Tongue (tissue), 2 donors: ENCODE measurements around the gene SLC37A4. TPM values are rescaled to one million over a fixed set of nuclear protein-coding genes. Genes with fewer than 3 reads are reported as not detected.
A peak's percentile ranks its signal among the peaks of the same experiment; 100 is the strongest.
"Not testable (repeated sequence)": the region's sequence is repeated elsewhere in the genome, so short reads cannot be mapped to it uniquely, and the experiment has no call there.

Source experiments
- DNase-seq: peaks from one replicate; pipeline ENCODE4 v3.0.0-alpha.2; 2015
- total RNA-seq: library from RNA; depleted of rRNA; stranded (reverse); fragments of >200 nt; gene quantifications from one replicate; pipeline ENCODE4 v1.2.3, GENCODE V29; 2014

The SLC37A4 gene
- total RNA-seq, 1 donor from 2014 or later: 8.8 TPM

DNA sequence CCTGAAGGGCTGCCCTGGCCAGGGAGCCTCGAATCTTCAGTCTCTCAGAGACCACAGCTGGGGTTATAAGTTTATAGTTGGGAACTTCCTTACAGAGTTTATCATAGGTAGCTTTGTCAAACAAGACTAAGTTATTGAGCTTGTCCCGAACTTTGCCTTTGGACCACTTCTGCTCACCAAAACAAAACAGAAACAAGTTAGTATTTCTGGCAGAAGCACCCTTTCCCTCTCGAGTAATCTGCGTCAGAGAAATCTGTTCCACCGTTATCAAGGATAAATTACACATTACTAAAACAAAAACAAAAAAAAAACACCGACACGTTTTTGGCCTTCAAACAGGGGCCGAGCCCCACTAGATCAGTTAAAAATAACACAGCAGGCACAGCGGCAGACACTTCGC lies 13.3 kb downstream of the SLC37A4 start:
- not testable (repeated sequence) for DNase-seq

DNA sequence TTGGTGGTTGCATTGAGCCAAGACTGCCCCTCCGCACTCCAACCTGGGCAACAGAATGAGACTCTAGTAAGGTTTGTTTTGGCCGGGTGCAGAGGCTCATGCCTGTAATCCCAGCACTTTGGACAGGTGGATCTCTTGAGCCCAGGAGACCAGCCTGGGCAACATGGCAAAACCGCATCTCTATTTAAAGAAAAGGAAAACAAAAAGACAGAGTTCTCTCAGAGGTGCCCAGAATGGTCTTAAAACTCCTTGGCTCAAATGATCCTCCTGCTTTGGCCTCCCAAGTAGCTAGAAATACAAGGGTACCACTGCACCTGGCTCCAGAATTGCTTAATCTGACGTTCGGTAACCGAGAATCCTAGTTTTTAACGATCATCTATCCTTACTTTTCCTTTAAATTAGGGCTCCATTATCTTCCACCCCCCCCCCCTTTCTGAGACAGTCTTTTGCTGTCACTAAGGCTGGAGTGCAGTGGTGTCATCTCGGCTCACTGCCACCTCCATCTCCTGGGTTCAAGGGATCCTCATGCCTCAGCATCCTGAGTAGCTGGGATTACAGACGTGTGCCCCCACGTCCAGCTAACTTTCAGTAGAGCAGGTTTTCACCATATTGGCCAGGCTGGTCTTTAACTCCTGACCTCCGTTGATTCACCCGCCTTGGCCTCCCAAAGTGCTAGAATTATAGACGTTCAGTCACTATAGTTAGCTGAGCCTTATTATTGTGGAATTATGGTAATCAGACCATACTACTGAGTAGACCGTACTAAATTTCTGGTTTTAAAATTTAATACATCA lies 14.3 kb downstream of the SLC37A4 start:
- DNase-seq: no peak

DNA sequence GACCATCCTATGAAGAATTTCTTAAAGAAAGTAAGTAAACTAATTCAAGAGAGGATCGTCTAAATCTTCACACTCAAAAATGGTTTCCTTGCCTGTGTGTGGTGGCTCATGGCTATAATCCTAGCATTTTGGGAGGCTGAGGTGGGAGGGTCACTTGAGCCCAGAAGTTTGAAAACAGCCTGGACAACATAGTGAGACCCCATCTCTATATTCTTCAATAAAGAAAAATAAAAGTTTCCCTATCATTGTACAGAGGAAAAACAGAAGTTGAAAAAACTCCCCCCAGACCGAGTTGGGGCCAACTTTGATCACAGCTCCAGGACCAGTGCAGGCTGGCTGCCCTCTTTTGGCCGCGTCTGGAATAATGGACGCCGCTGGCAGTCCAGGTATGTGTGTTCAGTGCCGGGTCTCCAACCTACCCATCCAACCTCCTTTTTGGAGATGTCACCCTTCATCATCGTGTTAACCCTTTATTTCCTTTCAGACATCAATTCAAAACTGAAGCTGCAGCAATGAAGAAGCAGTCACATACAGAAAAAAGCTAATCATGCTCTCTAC lies 15.5 kb downstream of the SLC37A4 start:
- DNase-seq: no peak

DNA sequence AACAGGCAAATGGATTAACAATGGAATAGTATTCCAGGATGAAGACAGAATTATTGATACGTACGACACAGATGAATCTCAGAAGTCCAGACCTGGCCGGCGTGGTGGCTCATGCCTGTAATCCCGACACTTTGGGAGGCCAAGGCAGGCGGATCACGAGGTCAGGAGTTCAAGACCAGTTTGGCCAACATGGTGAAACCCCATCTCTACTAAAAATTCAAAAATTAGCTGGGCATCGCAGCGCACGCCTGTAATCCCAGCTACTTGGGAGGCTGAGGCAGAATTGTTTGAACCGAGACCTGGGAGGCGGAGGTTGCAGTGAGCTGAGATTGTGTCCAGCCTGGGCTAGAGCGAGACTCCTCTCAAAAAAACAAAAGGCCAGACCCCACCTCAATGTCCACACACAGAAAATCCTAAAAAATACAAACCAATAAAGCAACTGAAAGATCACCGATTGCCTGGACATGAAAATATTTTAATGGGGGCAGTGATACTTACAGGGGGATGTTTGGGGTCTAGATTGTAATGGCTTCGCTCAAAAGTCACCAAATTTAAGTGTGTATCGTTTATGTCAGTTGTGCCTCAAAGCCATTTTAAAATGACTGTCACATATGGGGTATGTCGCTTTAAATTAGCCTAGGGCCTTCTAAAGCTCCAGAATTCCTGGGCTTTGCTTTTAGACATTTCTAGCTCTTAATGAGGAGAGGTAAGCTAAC lies 16.3 kb downstream of the SLC37A4 start:
- DNase-seq: no peak

DNA sequence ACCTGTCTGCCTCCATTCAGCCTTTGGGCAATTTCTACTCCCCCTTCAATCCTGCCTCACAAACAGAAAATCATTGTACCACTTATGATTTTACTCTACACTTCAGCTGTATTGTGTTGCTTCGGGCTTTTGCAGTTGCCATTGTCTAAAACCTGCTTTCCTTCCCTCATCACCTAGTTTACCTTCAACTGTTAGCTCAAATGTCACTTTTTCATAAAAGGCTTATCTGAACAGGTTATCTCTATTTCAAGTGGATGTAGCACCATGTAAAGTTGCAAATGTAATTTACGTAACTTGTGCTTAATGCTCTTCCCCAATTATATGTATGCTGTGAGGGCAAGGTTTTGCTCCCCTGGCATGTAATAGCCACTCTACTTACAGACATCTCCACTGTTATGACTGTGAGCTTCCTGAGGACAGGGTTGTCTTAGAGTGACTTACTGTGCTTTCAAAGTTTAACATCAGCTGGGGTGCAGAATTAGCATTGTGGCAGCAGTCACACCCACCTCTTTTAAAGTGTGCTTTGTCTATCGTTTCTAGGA lies 18.0 kb downstream of the SLC37A4 start:
- DNase-seq: no peak

DNA sequence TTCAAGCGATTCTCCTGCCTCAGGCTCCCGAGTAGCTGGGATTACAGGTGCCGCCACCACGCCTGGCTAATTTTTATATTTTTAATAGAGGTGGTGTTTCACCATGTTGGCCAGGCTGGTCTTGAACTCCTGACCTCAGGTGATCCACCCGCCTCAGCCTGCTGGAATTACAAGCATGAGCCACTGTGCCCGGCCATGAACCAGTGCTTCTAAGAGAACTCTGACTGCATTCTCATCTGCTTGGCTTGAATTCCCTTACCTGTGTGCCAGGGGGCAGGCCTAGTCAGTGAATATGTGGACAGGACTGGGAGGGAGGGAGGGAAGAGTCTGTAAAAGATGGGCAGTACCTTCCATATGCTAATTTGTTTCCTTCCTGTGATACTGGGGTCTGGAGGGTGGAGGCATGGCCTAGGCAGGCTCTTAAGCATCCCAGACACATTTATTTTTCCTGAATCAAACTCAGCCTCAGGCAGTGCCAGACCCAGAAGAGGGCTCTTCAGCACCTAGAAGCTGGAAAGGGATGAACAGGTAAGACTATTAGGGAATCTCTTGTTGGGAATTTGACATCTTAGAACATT lies 19.1 kb downstream of the SLC37A4 start:
- no peak for DNase-seq

DNA sequence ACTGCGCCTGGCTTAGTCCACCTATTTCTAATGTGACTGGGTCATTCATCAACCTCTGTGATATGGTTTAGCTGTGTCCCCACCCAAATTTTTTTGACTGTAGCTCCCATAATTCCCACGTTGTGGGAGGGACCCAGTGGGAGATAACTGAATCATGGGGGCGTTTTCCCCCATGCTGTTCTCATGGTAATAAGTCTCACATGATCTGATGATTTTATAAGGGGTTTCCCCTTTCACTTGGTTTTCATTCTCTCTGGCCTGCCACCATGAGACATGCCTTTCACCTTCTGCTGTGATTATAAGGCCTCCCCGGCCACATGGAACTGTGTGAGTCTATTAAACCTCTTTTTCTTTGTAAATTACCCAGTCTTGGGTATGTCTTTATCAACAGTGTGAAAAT lies 24.0 kb downstream of the SLC37A4 start:
- no peak for DNase-seq

DNA sequence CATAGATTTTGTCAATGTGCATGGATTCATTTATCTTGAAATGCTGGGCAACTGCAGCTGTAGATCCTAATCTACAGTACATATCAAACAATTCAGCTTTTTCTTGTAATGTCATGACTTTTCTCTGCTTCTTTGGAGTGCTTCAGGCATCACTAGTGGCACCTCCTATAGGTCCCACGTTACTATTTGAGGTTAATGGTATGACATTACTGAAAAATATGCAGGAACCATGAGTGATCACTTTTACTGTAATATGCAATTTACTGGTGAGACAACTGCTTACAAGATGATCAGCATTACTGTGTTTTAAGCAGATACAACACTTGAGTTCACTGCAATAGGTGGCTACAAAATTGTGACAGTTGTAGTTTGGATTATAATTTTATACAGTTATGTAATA lies 29.8 kb downstream of the SLC37A4 start:
- no peak for DNase-seq

DNA sequence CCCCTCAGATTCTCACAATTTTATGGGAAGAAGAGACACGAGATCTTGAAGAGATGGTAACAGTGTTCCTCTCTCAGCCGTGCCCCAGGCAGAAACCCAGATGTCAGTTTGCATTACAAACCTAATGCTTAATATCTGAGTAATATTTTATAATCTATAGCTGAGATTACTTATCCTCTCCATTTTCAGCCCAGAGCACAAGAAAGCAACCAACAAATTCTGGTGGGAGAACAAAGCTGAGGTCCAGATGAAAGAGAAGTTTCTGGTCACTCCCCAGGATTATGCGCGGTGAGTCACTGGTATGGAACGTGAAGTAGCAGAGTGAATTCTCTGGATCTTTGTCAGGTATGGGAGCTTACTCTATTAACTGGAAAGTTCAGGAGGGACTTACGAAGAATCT lies 31.9 kb downstream of the SLC37A4 start:
- DNase-seq: no peak

DNA sequence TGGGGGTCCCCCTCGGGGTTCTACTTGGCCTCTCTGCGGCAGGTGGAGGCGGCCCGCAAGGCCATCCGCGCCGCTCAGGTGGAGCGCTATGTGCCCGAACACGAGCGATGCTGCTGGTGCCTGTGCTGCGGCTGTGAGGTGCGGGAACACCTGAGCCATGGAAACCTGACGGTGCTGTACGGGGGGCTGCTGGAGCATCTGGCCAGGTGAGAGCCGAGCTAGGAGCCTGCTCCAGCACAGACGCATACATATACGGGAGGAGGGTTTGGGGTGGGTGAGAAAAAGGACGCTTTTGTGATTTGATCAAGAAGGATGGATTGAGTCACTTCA lies 32.3 kb downstream of the SLC37A4 start:
- no peak for DNase-seq

DNA sequence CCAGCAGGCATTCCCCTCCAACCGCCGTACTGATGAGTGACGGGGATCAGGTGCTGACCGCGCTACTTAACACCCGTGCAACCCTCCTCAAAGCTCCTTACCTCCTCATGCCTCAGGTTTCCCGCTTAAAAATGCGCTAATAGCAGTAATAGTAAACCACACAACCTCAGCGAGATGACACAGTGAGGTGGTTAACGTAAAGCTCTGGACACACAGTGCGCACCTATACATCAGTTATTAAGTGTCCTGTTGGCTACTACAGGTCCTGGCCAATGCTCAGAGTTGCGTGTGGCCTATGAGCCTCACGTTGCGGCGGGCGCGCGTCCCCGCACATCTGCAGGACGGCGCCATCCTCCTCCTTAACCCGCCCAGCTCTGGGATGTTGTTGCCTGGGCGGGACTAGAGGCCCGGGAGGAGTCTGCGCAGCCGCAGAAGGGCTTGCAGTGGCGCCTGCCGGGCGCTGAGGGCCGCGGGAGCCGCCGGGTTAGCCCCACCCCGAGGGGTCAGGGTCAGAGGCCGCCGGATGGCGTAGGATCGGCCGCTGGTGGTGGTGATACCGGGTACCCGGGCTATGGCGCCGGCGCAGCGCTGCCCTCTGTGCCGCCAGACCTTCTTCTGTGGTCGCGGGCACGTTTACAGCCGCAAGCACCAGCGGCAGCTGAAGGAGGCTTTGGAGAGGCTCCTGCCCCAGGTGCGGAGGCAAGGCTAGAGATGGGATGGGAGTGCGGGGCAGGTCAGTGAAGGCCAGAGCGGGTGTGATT lies 32.9 kb downstream of the SLC37A4 start, which contains the start of gene CENATAC:
CENATAC (plus strand) TSS at position 512 of the 761 bp plus-strand sequence; CDS start at position 572, 60 bp downstream.
- peak; percentile 97 for DNase-seq

DNA sequence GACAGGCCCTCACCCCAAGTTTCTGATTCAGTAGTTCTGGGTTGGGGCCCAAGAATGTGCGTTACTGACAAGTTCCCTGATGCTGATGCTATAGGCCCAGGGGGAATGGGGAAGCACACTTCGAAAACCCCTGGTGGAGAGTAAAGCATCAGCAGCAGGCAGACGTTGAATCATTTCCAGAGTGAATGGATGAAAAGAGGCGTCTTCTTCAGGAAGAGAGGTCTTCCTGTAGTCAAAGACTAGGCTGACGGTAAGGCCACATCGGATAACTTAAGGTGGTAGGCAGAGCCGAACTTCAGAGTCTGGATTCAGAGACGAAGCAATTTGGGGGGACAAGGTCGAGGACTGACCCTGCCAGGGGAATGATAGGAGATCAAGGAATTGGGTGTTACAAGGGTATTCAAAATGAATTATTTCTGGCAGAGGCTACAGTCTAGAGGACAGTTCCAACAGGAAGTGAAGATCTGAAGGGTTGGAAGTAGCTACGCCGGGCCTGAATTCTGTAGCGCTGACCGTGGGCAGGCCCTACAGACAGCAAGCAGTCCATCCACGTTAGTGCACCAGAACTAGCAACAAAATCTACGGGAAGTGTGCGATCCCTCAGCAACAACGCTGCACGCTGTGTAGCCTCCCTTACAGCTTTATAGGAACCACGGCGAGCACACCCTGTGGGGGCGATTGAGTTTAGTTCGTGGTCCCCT lies 33.6 kb downstream of the SLC37A4 start:
- no peak for DNase-seq

DNA sequence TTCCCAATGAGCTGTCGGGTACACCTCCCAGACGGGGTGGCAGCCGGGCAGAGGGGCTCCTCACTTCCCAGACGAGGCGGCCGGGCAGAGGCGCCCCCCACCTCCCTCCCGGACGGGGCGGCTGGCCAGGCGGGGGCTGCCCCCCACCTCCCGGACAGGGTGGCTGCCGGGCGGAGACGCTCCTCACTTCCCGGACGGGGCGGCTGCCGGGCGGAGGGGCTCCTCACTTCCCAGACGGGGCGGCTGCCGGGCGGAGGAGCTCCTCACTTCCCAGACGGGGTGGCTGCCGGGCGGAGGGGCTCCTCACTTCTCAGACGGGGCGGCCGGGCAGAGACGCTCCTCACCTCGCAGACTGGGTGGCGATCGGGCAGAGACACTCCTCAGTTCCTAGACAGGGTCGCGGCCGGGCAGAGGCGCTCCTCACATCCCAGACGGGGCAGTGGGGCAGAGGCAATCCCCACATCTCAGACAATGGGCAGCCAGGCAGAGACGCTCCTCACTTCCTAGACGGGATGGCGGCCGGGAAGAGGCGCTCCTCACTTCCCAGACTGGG lies 39.1 kb downstream of the SLC37A4 start:
- not testable (repeated sequence) for DNase-seq

DNA sequence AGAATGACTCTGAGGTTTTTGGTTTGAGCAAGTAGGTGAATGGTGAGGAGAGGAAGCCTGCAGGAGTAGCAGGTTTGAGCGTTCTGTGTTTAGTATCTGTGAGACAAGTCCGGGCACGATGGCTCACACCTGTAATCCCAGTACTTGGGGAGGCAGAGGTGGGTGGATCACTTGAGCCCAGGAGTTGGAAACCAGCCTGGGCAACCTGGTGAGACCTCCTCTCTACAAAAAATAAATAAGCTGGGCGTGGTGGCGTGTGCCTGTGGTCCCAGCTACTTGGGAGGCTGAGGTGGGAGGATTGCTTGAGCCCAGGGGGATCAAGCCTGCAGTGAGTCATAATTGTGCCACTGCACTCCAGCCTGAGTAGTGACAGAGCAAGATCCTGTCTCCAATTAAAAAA lies 42.4 kb downstream of the SLC37A4 start:
- DNase-seq: no peak

DNA sequence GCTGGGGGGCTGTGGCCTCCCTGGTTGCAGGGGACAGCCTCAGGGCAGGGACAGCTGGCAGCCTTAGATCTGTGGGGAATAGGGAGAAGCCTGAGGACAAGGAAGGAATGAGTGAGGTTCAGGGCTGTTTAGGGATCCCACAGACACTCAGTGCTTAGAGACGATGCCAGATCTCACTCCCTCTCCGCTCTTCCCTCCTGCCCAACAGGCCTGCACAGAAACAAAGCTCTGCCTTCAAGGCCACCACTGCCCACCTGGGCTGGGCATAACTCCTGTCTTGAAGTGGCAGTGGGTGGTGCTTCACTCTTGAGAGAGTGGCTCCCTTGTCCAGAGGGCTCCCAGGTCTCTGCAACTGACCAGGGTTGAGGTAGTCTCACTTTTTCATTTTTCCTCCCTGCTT lies 45.9 kb downstream of the SLC37A4 start:
- no peak for DNase-seq

DNA sequence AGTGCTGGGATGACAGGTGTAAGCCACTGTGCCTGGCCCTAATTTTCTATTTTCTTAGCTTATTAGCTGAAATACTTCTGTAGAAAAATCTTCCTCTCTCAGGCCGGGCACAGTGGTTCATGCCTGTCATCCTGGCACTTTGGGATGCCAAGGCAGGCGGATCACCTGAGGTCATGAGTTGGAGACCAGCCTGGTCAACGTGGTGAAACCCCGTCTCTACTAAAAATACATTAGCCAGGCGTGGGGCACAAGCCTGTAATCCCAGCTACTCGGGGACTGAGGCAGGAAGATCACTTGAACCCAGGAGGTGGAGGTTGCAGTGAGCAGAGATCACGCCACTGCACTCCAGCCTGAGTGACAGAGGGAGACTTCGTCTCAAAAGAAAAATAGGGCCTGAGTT lies 46.3 kb downstream of the SLC37A4 start:
- not testable (repeated sequence) for DNase-seq

DNA sequence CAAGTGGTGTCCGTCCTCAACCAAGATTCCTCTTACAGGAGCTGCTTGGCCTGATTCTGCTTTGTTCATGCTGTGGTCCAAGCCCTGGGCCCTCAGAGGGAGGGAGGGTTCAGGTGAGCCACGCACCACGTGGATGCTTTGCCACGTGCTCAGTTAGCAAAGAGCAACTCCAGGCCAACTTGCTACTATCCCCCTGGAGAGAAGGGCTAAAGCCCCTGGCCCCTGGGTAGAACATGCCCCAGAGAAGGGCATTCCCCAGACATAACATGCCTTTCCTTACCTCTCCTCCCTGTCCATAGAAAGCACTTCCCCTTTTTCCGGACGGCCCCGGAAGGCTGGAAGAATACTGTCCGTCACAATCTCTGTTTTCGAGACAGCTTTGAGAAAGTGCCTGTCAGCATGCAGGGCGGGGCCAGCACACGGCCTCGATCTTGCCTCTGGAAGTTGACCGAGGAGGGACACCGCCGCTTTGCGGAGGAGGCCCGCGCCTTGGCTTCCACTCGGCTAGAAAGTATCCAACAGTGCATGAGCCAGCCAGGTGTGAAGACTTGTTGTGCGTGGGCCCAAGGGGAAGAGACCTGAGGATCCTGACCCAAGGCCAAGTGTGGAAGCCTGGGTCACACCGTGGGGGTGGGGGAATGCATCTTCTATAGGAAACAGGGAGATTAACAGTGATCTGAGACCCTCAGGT lies 50.3 kb downstream of the SLC37A4 start:
- DNase-seq: peak; percentile 38

DNA sequence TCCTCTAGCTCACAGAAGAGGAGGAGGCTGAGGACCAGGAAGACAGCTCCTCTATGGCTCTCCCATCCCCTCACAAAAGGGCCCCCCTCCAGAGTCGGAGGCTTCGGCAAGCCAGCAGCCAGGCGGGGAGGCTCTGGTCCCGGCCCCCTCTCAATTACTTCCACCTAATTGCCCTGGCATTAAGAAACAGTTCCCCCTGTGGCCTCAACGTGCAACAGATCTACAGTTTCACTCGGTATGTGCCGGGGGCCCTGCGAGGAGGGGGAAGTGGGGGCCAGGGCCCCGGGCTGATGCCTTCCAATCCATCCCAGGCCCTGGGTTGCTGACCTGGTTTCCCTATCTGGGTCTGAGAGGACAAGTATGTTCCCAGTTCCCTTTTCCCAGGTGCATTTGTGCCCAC lies 51.2 kb downstream of the SLC37A4 start:
- DNase-seq: no peak

DNA sequence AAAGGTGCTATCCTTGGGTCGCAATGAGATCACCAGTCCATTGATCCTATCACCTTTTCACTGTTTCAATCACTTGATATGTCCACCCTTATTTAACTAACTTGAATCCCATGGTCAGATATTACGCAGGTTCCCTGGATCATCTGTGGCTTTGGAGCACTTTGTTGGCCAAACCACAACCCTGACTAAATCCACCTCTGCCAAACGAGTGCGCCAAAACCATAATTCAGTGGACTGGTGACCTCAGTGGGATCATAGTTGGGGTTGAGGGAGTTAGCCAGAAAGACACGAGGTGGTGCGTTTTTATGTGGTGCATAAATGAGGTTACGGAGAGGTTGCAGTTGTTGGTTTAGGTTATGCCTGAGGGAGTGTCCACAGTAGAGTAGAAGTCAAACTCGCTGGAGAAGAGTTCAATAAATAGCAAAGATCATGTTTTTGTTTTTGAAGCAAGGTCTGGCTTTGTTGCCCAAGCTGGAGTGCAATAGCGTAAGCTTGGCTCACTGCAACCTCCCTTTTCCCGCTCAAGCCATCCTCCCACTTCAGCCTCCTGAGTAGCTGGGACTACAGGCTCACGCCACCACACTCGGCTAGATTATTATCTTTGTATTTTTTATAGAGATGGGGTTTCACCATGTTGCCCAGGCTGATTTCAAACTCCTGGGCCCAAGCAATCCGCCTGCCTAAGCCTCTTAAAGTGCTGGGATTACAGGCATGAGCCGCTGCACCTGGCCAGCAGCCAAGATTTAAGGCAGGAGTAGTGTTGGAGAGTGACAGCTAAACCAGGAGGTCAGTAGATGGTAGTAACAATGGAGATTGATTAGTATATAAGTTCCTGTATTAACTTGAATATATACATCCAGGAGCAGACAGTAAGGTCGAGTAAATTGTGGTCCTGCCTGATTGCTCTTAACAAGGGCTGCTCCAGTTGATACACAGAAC lies 54.6 kb downstream of the SLC37A4 start:
- DNase-seq: peak; percentile 33
